GM23248 (cell line): ENCODE data around the gene MON1B.

ENCODE experiments used
- EZH2 ChIP-seq: fragments of 200-600 bp; sonication (generic); IDR thresholded peaks from 2 replicates; pipeline ENCODE4 v1.6.1; 2018; ENCODE audit warnings: antibody characterized with exemption, mild to moderate bottlenecking; ENCODE audit not compliant: insufficient read depth, poor library complexity, severe bottlenecking
- EZH2phosphoT487 ChIP-seq: fragments of 200-600 bp; sonication (generic); IDR thresholded peaks from 2 replicates; pipeline ENCODE4 v1.6.1; 2018; ENCODE audit warnings: antibody characterized with exemption, moderate library complexity, mild to moderate bottlenecking, low read depth; ENCODE audit not compliant: insufficient read depth

- no peak for TF ChIP-seq EZH2
- TF ChIP-seq EZH2phosphoT487 = no peak
Measured at GRCh38 chr16:77227745-77228144, 36.8 kb downstream of the MON1B start.
